ENCODE measurements around the gene ADAR.

The ADAR gene

DNA sequence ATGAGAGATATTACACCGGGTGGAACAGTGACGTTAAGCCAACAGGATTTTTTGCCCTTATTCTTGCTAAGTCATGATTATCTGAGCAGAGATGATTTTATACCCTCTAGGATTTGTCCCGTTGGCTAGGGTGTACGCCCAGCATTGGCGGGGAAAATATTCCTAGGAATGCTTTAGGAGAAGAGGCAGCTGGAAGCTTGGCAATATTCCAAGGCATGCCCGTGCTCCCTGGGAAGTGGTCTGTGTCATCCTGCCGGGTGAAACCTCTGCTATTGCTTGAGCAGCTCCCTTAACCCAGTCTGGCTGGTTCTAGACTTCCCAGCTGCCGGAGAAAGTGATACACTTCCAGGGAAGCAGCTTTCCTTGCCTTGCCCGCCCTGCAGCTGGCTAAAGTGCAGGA is 24.2 kb downstream of the ADAR start:
- no peak for DNase-seq

GRCh38 chr1:154582885-154583284 is 25.1 kb downstream of the ADAR start:
- no peak for DNase-seq

DNA sequence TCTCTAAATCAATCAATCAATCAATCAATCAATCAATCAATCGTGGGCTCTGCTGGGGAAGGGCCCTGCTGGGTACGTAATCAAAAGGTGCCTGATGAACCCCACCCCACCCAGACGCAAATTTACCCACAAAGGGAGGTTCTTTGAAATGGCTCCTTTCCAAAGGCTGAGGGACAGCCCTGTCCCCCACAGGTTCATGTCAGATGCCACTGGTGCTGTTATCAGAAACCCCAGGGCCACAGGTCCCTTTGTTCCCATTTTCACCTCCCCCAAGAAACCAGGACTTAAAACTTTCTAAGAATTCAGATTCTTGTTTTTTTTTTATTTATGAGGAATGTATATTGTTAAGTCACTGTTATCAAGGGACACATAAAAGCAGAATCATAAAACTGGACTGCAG is 26.2 kb downstream of the ADAR start:
- no peak for DNase-seq

- DNase-seq: no peak
Observed at GRCh38 chr1:154579374-154579773, 28.6 kb downstream of the ADAR start.

DNA sequence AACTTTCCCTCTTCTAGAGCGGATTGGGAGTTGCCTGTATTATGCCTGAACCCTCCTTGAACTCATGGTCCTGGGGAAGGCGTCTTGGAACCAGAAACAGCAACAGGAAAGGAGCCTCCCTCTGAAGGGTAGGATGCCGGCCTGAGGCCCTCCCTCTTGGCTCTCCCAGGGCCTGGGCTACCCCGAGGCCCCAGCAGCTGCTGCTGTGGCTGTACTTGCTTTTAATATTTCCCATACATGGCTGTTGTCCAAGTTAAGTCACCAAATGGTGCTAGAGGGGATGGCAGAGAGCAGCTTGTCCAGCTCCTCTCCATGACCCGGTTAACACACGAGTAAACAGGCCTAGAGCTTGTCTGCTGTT is 29.9 kb downstream of the ADAR start:
- no peak for DNase-seq

- DNase-seq: no peak
Observed at GRCh38 chr1:154577346-154578057, 30.5 kb downstream of the ADAR start.

GRCh38 chr1:154575951-154576566 is 31.9 kb downstream of the ADAR start:
- no peak for DNase-seq

GRCh38 chr1:154575147-154575927 is 32.6 kb downstream of the ADAR start:
- no peak for DNase-seq

- no peak for DNase-seq
Observed at GRCh38 chr1:154574716-154575115, 33.3 kb downstream of the ADAR start.

- DNase-seq: no peak
Observed at GRCh38 chr1:154573168-154573510, 34.8 kb downstream of the ADAR start.

GRCh38 chr1:154572468-154573167 is 35.4 kb downstream of the ADAR start:
- DNase-seq: no peak

GRCh38 chr1:154571964-154572288 is 36.1 kb downstream of the ADAR start:
- DNase-seq: no peak

- no peak for DNase-seq
Observed at GRCh38 chr1:154571244-154571963, 36.6 kb downstream of the ADAR start.

DNA sequence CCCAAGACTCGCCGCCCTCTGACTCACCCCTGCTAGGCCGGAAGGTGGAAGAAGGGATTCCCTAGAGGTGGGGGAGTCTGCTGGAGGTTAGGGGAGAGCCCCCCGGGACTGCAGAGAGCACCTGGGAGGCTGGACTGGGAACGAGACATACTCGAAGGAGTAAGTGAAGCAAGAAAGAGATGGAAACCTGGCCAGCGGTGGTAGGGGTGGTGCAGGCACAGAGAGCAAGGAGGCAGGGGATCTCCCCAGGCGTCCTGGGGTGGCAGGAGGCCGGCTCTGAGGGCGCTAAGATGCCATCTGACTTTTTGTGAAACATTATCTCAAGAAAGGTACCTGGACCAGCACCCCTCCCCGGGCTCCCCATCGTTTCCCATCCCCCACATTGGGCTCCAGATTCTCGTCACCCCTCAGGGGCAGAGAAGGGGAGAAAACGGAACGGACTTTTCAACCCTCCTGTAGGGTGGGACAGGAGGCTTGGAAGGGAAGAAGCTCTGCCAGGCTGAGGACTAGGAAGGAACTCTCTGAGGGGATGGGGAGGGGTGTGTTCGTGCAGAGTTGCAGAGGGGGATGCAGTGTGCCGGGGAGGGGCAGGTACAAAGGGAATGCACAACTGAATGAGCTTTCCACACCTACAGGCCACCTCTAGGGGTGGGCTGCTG is 39.7 kb downstream of the ADAR start:
- no peak for DNase-seq

GRCh38 chr1:154567386-154568156 is 40.4 kb downstream of the ADAR start, which contains the start of gene CHRNB2:
Gene CHRNB2 (plus strand): TSS chr1:154567778. CDS start chr1:154568045, 267 bp downstream.
- peak; percentile 73 for DNase-seq

GRCh38 chr1:154565876-154566275 is 42.1 kb downstream of the ADAR start:
- no peak for DNase-seq

DNA sequence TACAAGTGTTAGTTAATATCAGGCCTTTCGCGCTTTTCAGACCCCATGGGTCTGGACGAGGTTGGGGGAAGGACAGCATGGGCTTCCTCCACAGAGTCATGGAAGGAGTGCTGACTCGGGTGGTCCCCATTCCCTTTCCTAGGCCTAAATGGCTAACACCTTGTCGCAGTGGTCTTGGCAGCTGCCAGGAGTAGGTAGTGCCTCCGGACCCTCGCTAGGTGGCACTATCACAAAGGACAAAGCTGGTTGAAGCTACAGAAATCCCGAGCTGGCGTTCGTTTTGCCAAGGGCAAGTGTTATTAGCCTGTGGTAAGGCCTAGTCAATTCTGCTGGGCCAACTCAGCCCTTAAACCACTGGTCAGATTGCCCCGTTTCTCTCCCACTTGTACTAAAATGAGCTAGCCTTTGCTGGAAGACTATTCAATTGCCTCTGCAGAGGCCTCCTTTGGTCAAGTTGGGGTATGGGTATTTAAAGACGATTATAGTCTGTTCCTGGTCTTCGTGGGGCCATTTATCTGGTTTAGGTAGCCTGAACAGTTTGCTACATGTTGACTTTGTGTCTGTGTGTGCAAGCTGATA is 48.4 kb downstream of the ADAR start:
- peak; percentile 88 for DNase-seq

GRCh38 chr1:154558720-154559465 is 49.1 kb downstream of the ADAR start:
- peak; percentile 100 for DNase-seq

GRCh38 chr1:154557939-154558719 is 49.9 kb downstream of the ADAR start, which contains the start of gene UBE2Q1:
Gene UBE2Q1 (minus strand): TSS chr1:154558662. CDS start chr1:154558553, 109 bp downstream.
- no peak for DNase-seq
